ENCODE measurements around the gene NT5DC1. TPM values are rescaled to one million over a fixed set of nuclear protein-coding genes. Genes with fewer than 3 reads are reported as not detected.

Gene NT5DC1
- total RNA-seq, 2 experiments from 2014 or later = 51.1 to 51.3 TPM

DNA sequence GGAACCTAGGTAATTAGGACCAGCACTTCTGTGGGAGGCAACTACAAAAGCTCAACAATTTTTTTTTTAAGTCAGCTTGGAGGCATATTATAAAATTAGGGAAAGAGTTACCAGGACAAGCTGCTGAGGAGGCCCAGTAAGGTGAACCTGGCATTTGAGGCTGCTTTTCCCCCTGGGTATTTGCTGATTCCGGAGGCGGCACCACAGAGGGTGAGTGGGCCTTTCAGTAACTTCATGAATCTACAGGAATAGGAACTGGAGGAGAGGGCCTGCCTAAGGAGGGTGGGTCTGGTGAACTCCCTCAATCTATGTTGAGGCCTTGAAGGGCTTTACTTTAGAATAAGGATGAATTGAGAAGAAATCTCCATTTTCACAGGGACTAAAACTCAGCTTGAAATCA lies 138.6 kb downstream of the NT5DC1 start:
- Mint-ChIP-seq H3K27me3 (no peaks in the 10 kb centered on the region), H3K27ac (no peak overlapping the region), H3K9me3 (no peaks in the 10 kb centered on the region), H3K4me1 (ENCODE audit: low read depth) (no peaks in the 10 kb centered on the region), H3K36me3 (peaks cover 4% of the 10 kb centered on the region), H3K4me3 (no peak overlapping the region)
- CTCF ChIA-PET = interaction anchor here (0.7 kb wide), 1 partner anchor 21 kb away, joined by 3 read pairs; no protein-coding TSS in a partner anchor
- POLR2A ChIA-PET = no interaction called here
- intact Hi-C loops (cut with micrococcal nuclease) = no loop called here
- no peak for DNase-seq

DNA sequence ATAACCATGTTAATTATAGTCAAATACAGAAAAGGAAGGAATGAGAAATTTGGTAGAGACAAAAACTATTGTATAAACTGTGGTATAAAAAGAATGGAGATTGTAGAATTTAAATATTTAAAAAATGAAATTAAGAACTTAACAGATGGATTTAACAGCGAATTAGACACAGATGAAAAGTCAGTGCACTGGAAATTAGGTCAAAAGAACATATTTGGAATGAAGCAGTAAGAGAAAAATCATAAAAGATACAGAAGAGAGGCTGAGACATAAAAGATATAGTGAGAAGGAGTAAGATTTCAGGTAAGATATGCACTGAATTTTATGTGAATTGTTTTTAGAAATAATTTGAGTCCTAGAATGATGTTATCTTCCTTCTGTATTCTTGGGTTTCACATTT lies 139.2 kb downstream of the NT5DC1 start:
- DNase-seq = no peak
- no peak overlapping the region for H3K27ac Mint-ChIP-seq
- H3K4me1 Mint-ChIP-seq (ENCODE audit: low read depth) = no peaks in the 10 kb centered on the region
- H3K4me3 Mint-ChIP-seq = no peak overlapping the region
- no peaks in the 10 kb centered on the region for H3K9me3 Mint-ChIP-seq
- intact Hi-C loops (cut with micrococcal nuclease) = no loop called here
- ChIA-PET POLR2A (no interaction called here), CTCF (no interaction called here)
- no peaks in the 10 kb centered on the region for H3K27me3 Mint-ChIP-seq
- H3K36me3 Mint-ChIP-seq = peaks cover 4% of the 10 kb centered on the region

DNA sequence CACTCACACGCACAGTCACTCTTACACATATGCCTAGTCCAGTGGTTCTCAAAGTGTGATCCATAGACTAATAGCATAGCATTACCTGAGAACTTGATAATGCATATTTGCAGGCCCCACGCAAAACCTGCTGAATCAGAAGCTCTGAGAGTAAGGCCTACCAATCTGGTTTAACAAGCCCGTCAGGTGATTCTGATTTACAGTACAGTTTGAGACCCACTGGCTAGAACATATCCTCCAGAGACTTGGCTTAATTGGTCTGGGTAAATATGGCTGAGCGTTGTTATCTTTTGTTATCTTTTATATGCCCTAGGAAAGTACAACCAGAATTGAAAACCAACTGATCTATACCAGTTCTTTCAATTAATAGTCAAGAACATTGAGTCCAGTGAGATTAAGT lies 143.6 kb downstream of the NT5DC1 start:
- Mint-ChIP-seq H3K4me3 (no peak overlapping the region), H3K9me3 (no peaks in the 10 kb centered on the region), H3K36me3 (peaks cover 4% of the 10 kb centered on the region), H3K4me1 (ENCODE audit: low read depth) (peaks cover 10% of the 10 kb centered on the region), H3K27ac (no peak overlapping the region), H3K27me3 (no peaks in the 10 kb centered on the region)
- DNase-seq = no peak
- intact Hi-C loops (cut with micrococcal nuclease) = no loop called here
- ChIA-PET POLR2A (no interaction called here), CTCF (no interaction called here)

DNA sequence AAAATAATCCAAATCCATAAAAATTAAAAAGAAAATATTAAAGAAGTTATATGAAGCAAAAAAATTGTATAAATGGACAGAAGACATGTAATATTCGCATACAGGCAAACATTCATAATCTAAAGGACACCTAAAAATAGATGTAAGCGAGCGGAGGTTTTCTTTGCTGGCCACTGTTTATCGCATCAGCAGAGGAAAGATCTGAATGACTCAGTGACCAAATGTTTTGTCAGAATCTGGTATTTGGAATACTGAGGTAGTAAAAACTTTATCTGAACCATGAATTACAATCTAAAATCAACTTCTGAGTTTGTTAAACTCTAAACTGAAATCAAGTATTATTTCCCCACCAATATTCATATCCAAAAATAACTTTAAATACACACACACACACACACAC lies 145.4 kb downstream of the NT5DC1 start:
- intact Hi-C loops (cut with micrococcal nuclease) = no loop called here
- Mint-ChIP-seq H3K9me3 (no peaks in the 10 kb centered on the region), H3K36me3 (peaks cover 2% of the 10 kb centered on the region), H3K4me3 (no peak overlapping the region), H3K27me3 (no peaks in the 10 kb centered on the region), H3K27ac (no peak overlapping the region), H3K4me1 (ENCODE audit: low read depth) (peaks cover 10% of the 10 kb centered on the region)
- ChIA-PET CTCF (interaction anchor here (1.0 to 1.1 kb wide), 2 partner anchors 23 to 28 kb away, joined by 3 to 4 read pairs; no protein-coding TSS in a partner anchor), POLR2A (no interaction called here)
- no peak for DNase-seq

DNA sequence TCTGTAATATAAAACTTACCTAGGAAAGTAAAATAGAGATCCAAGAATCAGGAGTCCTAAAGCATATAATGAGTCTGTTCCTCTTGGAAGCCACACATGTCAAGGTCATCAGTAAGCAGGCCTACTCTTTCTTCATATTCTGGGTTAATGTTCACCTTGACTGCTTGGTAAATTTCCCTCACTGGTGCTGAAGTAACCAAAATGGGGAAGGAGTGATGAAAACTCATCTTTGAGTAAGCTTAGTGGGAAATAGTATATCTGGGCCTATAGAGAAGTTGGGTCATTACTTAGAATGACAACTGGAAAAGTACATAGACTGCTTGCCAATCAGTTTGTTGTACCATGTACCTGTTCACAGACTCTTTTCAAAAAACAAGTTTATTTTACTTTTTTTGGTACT lies 146.6 kb downstream of the NT5DC1 start:
- ChIA-PET CTCF (interaction anchor here (0.9 to 1.0 kb wide), 2 partner anchors 27 to 41 kb away, joined by 3 read pairs; no protein-coding TSS in a partner anchor), POLR2A (no interaction called here)
- no peak overlapping the region for H3K27ac Mint-ChIP-seq
- peaks cover 8% of the 10 kb centered on the region for H3K36me3 Mint-ChIP-seq
- no peak overlapping the region for H3K4me3 Mint-ChIP-seq
- H3K27me3 Mint-ChIP-seq = no peaks in the 10 kb centered on the region
- peaks cover 10% of the 10 kb centered on the region for H3K4me1 Mint-ChIP-seq (ENCODE audit: low read depth)
- no peak for DNase-seq
- no peaks in the 10 kb centered on the region for H3K9me3 Mint-ChIP-seq
- intact Hi-C loops (cut with micrococcal nuclease) = no loop called here

DNA sequence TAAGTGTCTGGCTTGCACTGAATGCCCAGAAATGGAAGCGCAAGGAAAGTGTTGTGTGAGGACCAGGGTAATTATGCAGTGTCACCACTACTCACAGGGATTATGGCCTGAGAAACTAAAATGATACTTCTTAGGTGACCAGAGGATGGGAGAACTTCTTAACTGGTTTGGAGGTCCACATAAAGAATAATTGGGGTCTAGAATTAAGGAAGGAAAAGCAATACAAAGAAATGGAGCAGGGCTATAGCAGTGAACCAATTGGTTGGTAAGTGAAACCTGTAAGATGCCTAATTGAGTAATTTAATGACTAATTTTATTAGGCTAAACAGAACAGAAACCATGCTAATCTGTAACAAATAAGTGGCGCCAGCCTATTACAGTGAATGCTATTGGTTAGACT lies 147.9 kb downstream of the NT5DC1 start:
- intact Hi-C loops (cut with micrococcal nuclease) = no loop called here
- Mint-ChIP-seq H3K27ac (no peak overlapping the region), H3K36me3 (peaks cover 11% of the 10 kb centered on the region), H3K4me3 (no peak overlapping the region), H3K4me1 (ENCODE audit: low read depth) (peaks cover 10% of the 10 kb centered on the region), H3K9me3 (no peaks in the 10 kb centered on the region), H3K27me3 (no peaks in the 10 kb centered on the region)
- ChIA-PET POLR2A (no interaction called here), CTCF (interaction anchor here (1.0 to 1.1 kb wide), 2 partner anchors 40 to 312 kb away, joined by 3 read pairs; no protein-coding TSS in a partner anchor)
- DNase-seq = no peak

DNA sequence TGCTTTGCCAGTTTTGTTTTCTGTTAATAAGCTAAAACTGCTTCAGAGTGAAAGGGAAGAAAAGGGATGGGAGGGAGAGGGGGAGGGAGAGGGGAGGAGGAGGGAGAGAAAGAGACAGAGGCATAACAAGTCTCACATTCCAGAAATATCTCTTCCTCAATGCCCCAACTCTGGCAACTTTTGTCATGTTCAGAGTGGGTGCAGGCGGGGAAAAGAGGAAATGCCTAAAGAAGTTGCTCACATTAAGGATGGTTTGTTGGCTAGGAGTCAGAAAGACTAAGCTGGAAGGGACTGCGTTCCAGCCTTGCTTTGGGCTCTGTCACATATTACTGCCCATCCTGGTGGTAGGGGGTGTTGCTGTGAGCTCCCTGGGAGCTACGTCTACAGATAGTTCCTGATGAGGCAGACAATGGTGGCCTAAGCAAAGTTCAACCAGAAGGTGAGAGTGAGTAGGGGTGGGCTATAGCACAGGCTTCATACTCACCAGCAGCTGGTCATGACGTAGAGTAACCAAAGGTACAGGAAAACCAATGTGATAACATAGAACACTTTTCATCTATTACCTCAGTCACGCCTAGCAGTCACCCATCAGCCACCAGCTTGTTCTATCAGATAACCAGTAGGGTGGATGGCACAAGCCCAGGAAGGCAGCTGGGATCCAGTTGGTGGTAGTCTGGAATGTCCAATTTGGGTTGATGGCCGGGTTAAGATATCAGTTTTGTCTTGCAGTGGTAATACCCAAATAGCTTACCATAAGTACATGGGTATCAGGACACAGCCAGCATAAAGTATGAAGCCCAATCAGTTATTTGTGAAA lies 151.1 kb downstream of the NT5DC1 start:
- no peak overlapping the region for H3K4me3 Mint-ChIP-seq
- peaks cover 9% of the 10 kb centered on the region for H3K36me3 Mint-ChIP-seq
- H3K27me3 Mint-ChIP-seq = no peaks in the 10 kb centered on the region
- H3K27ac Mint-ChIP-seq = no peak overlapping the region
- CTCF ChIA-PET = interaction anchor here (1.0 to 2.9 kb wide), 2 partner anchors 34 to 309 kb away, joined by 3 to 14 read pairs; no protein-coding TSS in a partner anchor
- POLR2A ChIA-PET = interaction anchor here (2.6 kb wide), 1 partner anchor 28 kb away, joined by 13 read pairs; the partner anchor contains the start of gene TSPYL1
- no peak for DNase-seq
- intact Hi-C loops (cut with micrococcal nuclease) = no loop called here
- H3K9me3 Mint-ChIP-seq = no peaks in the 10 kb centered on the region
- peaks cover 10% of the 10 kb centered on the region for H3K4me1 Mint-ChIP-seq (ENCODE audit: low read depth)

DNA sequence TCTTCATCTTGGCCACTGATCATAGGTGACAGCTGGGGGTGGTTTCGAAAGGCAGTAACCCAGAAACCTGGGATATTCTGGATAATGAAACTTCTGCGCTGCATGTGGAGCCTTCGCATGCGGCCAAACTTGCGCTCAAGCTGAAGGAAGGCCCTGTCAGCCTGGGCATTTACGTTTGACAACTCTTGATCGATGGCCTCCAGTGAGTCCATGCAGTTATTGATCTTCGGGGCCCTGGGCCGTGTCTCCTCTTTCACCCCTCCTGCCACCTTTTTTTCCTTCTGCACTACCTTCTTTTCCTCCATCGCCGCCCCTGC lies 152.5 kb downstream of the NT5DC1 start:
- Mint-ChIP-seq H3K9me3 (no peaks in the 10 kb centered on the region), H3K27me3 (no peaks in the 10 kb centered on the region), H3K27ac (no peak overlapping the region), H3K4me3 (no peak overlapping the region), H3K36me3 (peaks cover 9% of the 10 kb centered on the region), H3K4me1 (ENCODE audit: low read depth) (peaks cover 13% of the 10 kb centered on the region)
- intact Hi-C loops (cut with micrococcal nuclease) = no loop called here
- DNase-seq = no peak
- CTCF ChIA-PET = interaction anchor here (1.0 to 4.4 kb wide), 3 partner anchors 15 to 308 kb away, joined by 3 to 20 read pairs (median 14); no protein-coding TSS in a partner anchor
- POLR2A ChIA-PET = interaction anchor here (0.6 to 2.6 kb wide), 3 partner anchors 11 to 26 kb away, joined by 3 to 13 read pairs (median 3); partner anchors contain the start of gene TSPYL1

DNA sequence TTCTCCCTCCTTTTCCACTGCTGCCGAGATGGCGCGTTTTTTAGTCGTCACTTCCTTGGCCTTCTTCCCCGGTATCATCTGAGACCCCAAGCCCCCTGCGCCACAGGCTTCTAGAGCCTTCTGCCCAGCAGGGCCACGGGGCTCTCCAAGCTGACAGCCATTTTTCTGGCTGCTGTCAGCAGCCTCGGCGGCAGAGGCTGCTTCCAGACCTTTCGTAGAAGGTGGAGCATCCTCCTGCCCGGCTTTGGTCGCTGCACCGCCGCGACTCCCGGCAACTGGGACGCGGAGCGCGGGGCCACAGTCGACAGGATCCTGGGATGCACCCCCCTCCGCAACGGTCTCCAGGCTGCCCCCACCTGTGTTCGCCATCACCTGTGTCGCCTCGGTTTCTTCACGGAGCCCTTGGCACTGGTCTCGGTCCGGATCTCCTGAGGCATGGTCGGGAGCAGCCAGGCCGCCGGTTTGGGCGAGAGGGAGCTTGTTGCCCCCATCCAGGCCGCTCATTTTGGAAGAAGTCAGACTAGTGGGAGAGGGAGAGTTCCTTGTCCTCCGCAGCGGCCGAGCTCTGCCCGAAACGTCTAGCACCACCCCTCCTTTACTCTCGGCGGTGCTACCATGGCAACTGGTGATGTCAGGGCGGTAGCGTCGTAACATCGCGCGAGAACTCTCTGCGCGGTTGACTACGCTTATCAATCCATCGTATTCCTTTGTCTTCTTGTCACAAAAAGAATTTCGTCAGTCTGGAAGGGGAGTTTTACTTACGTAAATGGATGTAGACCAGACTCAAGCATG lies 153.0 kb downstream of the NT5DC1 start, which contains the start of gene TSPYL4:
Gene TSPYL4 (minus strand): TSS at position 571 of the 792 bp plus-strand sequence. CDS start 67 bp downstream, at position 504.
- H3K9me3 Mint-ChIP-seq = no peaks in the 10 kb centered on the region
- intact Hi-C loops (cut with micrococcal nuclease) = loop anchor here (1.0 kb wide), 5 partner anchors 15 to 318 kb away; partner anchors contain the start of genes RWDD1 and TSPYL1
- no peaks in the 10 kb centered on the region for H3K27me3 Mint-ChIP-seq
- H3K4me3 Mint-ChIP-seq = no peak within 1 kb of the TSS
- ChIA-PET POLR2A (interaction anchor here (0.6 to 1.9 kb wide), 5 partner anchors 11 to 317 kb away, joined by 3 to 12 read pairs (median 3); partner anchors contain the start of gene TSPYL1), CTCF (interaction anchor here (1.0 to 4.4 kb wide), 3 partner anchors 15 to 307 kb away, joined by 3 to 20 read pairs (median 14); no protein-coding TSS in a partner anchor)
- H3K36me3 Mint-ChIP-seq = peaks cover 9% of the 10 kb centered on the region
- no peak within 1 kb of the TSS for H3K27ac Mint-ChIP-seq
- H3K4me1 Mint-ChIP-seq (ENCODE audit: low read depth) = peaks cover 8% of the 10 kb centered on the region
- peak; percentile 95 for DNase-seq

DNA sequence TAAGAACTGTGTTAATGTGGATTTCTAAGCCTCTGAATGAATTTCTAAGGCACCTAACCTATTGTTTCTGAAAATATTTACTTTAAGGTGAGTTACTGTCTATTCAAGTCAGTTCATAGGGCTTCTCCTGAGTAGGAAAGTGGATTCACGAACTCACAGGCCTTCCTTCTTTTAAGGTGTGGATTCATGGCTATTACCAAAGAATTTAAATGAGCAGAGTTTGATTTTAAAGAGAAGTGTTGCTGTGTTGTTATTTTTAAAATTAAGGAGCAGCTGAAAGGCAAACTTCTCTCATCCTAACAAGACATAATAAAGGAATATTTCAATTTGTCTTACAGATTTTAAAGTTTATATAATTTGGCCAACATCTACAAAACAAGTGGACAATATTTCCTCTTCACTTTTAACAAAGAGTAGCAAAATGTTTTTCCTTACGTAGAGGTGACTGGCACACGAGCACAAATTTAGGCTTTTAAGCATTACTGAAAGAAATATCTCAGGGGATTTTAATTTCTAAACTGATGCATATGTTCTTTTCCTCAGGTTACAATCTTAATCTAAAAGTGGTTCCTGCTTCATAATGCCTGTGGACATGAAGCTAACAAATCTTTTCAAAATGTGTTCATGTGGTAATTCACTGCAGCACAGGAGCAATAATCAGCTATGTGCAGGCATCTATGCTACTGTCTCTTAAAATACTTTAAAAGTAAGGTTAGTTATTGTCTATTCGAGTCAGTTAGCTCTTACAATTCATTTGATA lies 153.8 kb downstream of the NT5DC1 start:
- peaks cover 9% of the 10 kb centered on the region for H3K36me3 Mint-ChIP-seq
- CTCF ChIA-PET = interaction anchor here (0.5 to 4.4 kb wide), 3 partner anchors 14 to 37 kb away, joined by 3 to 20 read pairs (median 14); no protein-coding TSS in a partner anchor
- POLR2A ChIA-PET = interaction anchor here (0.6 to 1.9 kb wide), 5 partner anchors 10 to 316 kb away, joined by 3 to 12 read pairs (median 3); partner anchors contain the start of gene TSPYL1
- DNase-seq = no peak
- intact Hi-C loops (cut with micrococcal nuclease) = loop anchor here (1.0 kb wide), 5 partner anchors 14 to 317 kb away; partner anchors contain the start of genes RWDD1 and TSPYL1
- peaks cover 4% of the 10 kb centered on the region for H3K4me1 Mint-ChIP-seq (ENCODE audit: low read depth)
- H3K27me3 Mint-ChIP-seq = no peaks in the 10 kb centered on the region
- H3K4me3 Mint-ChIP-seq = no peak overlapping the region
- H3K9me3 Mint-ChIP-seq = no peaks in the 10 kb centered on the region
- no peak overlapping the region for H3K27ac Mint-ChIP-seq

DNA sequence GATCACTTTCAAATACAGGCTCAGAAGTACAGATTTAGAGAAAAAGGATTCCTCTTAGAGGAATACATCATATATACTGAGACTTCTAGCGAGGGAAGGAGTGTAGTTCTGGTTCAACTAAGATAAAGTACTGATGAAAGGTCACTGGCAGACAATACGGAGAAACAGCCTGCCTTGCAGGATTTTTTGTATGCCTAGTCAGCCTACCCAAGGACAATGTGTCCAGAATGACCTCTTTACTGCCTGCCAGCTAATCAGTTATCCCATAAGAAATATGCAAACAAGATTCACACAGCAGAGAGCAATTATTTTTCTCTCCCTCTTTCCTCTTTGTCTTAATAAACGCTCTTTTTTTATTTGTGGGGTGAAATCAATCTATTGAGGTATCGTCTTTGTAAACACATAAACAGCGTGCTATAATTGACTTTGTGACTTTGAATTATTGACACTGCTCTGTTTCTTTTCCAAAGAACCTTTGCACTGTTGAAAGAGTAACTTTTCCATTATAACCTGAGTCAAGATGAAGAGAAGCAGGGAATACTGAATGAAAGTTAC lies 154.7 kb downstream of the NT5DC1 start:
- peaks cover 4% of the 10 kb centered on the region for H3K4me1 Mint-ChIP-seq (ENCODE audit: low read depth)
- peaks cover 12% of the 10 kb centered on the region for H3K36me3 Mint-ChIP-seq
- H3K4me3 Mint-ChIP-seq = no peak overlapping the region
- DNase-seq = no peak
- POLR2A ChIA-PET = interaction anchor here (1.9 kb wide), 1 partner anchor 25 kb away, joined by 12 read pairs; the partner anchor contains the start of gene TSPYL1
- intact Hi-C loops (cut with micrococcal nuclease) = no loop called here
- H3K27me3 Mint-ChIP-seq = no peaks in the 10 kb centered on the region
- CTCF ChIA-PET = interaction anchor here (4.4 kb wide), 1 partner anchor 13 kb away, joined by 20 read pairs; no protein-coding TSS in a partner anchor
- H3K9me3 Mint-ChIP-seq = no peaks in the 10 kb centered on the region
- no peak overlapping the region for H3K27ac Mint-ChIP-seq
